Measurements from ENCODE around the gene LMO1.

The LMO1 gene

GRCh38 chr11:8207080-8208000, 56.3 kb downstream of the LMO1 start:
- H3K27me3 ChIP-seq (ENCODE audit: control insufficient read depth, insufficient read depth, low read length), result no peaks in the 10 kb centered on the region
- H3K4me1 ChIP-seq (ENCODE audit: control insufficient read depth, insufficient read depth, low read length), result no peaks in the 10 kb centered on the region
- no peak overlapping the region for H3K4me3 ChIP-seq (ENCODE audit: low read length)
- no peaks in the 10 kb centered on the region for H3K36me3 ChIP-seq (ENCODE audit: control insufficient read depth, insufficient read depth, low read length)
- no peak overlapping the region for H3K27ac ChIP-seq (ENCODE audit: low read depth, low read length)
- H3K9ac ChIP-seq (ENCODE audit: low read length), result no peak overlapping the region

DNA sequence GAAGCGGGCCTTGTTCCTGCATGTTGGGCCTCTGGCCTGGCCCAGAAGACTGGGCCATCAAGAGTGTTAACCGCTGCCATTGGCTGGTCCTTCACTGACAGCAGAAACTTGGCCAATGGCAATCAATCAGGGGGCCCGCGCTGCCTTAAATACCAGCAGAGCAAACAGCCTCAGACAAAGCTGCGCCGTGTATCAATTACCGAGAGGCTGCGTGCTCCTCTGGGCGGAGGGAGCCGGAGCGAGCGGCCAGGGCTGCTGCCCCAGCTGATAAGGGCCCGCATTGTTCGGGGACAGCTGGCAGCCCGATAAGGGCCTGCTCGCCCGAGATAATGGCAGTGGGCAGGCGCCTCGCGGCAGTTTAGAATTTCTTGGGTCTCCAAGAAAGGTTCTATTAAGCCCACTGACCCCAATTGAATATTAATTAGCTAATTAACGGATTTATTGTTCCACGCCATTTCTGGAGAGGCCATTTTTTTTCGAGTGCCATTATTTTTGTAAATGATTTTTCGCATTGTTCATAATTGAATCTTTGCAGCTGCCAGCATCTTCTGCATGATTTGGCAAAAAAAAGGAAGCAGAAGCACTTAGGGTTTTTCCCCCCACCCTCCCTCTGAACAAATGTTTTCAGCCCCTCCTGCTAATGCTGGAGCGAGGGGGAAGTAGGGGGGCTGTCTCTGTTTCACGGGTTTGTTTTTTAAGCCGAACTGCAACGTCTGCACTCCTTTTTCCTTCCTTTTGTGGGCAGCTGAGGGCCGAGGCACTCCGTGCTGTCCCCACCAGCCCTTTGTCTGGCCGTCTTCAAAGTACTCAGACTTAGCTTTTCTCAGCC, 57.2 kb downstream of the LMO1 start:
- H3K4me3 ChIP-seq (ENCODE audit: low read length), result no peak overlapping the region
- no peaks in the 10 kb centered on the region for H3K4me1 ChIP-seq (ENCODE audit: control insufficient read depth, insufficient read depth, low read length)
- H3K36me3 ChIP-seq (ENCODE audit: control insufficient read depth, insufficient read depth, low read length), result no peaks in the 10 kb centered on the region
- H3K27ac ChIP-seq (ENCODE audit: low read depth, low read length), result no peak overlapping the region
- no peak overlapping the region for H3K9ac ChIP-seq (ENCODE audit: low read length)
- H3K27me3 ChIP-seq (ENCODE audit: control insufficient read depth, insufficient read depth, low read length), result no peaks in the 10 kb centered on the region

GRCh38 chr11:8205566-8205965, 58.1 kb downstream of the LMO1 start:
- H3K36me3 ChIP-seq (ENCODE audit: control insufficient read depth, insufficient read depth, low read length), result no peaks in the 10 kb centered on the region
- H3K9ac ChIP-seq (ENCODE audit: low read length), result no peak overlapping the region

DNA sequence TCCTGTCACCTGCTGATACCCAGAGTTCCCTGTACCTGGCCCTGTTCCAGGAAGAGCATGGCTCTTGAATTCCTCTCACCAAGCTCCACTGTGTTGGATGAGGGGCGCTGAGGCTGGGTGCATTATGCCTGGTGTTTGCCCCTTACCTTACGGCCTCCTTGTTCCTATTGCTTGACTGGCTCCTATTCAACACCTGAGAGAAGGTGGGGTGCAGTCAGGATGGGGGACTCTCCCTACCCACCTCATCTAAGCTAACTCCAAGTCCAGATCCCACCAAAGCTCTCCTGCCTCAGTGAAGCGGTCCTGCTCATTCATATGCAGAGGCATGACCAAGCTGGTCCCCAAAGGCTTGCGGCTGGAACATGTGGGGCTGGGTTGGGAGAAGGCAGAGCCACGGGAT, 59.1 kb downstream of the LMO1 start:
- Histone ChIP-seq H3K36me3 (ENCODE audit: control insufficient read depth, insufficient read depth, low read length) (no peaks in the 10 kb centered on the region), H3K4me3 (ENCODE audit: low read length) (no peak overlapping the region), H3K27ac (ENCODE audit: low read depth, low read length) (no peak overlapping the region), H3K27me3 (ENCODE audit: control insufficient read depth, insufficient read depth, low read length) (no peaks in the 10 kb centered on the region), H3K9ac (ENCODE audit: low read length) (no peak overlapping the region), H3K4me1 (ENCODE audit: control insufficient read depth, insufficient read depth, low read length) (no peaks in the 10 kb centered on the region)

More at GRCh38 chr11:8205566-8205965, 58.1 kb downstream of the LMO1 start:
- Histone ChIP-seq H3K4me3 (ENCODE audit: low read length) (no peak overlapping the region), H3K27me3 (ENCODE audit: control insufficient read depth, insufficient read depth, low read length) (no peaks in the 10 kb centered on the region), H3K4me1 (ENCODE audit: control insufficient read depth, insufficient read depth, low read length) (no peaks in the 10 kb centered on the region), H3K27ac (ENCODE audit: low read depth, low read length) (no peak overlapping the region)

DNA sequence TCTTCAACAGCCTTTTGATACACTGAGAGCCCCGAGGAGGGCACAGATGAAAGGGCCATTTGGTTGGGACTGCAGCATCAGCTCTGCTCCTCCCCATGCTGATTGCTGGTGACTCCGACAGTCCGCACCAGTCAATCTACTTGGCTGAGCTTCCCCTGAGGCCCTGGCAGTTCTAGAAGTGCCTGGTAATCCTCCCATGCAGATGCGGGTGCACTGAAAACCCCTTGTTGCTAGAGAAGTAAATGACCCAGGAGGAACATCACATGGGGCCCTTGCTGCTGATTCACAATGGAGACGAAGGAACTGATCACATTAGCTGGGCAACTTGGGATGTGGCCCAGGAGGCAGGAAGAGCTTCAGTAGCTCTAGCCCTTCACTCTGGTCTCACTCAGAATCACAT, 59.7 kb downstream of the LMO1 start:
- H3K36me3 ChIP-seq (ENCODE audit: control insufficient read depth, insufficient read depth, low read length), result no peaks in the 10 kb centered on the region
- H3K27ac ChIP-seq (ENCODE audit: low read depth, low read length), result no peak overlapping the region
- no peak overlapping the region for H3K4me3 ChIP-seq (ENCODE audit: low read length)
- H3K9ac ChIP-seq (ENCODE audit: low read length), result no peak overlapping the region
- no peaks in the 10 kb centered on the region for H3K4me1 ChIP-seq (ENCODE audit: control insufficient read depth, insufficient read depth, low read length)
- no peaks in the 10 kb centered on the region for H3K27me3 ChIP-seq (ENCODE audit: control insufficient read depth, insufficient read depth, low read length)

GRCh38 chr11:8203414-8203715, 60.3 kb downstream of the LMO1 start:
- Histone ChIP-seq H3K36me3 (ENCODE audit: control insufficient read depth, insufficient read depth, low read length) (no peaks in the 10 kb centered on the region), H3K4me3 (ENCODE audit: low read length) (no peak overlapping the region), H3K4me1 (ENCODE audit: control insufficient read depth, insufficient read depth, low read length) (no peaks in the 10 kb centered on the region), H3K27me3 (ENCODE audit: control insufficient read depth, insufficient read depth, low read length) (no peaks in the 10 kb centered on the region), H3K27ac (ENCODE audit: low read depth, low read length) (no peak overlapping the region), H3K9ac (ENCODE audit: low read length) (no peak overlapping the region)

DNA sequence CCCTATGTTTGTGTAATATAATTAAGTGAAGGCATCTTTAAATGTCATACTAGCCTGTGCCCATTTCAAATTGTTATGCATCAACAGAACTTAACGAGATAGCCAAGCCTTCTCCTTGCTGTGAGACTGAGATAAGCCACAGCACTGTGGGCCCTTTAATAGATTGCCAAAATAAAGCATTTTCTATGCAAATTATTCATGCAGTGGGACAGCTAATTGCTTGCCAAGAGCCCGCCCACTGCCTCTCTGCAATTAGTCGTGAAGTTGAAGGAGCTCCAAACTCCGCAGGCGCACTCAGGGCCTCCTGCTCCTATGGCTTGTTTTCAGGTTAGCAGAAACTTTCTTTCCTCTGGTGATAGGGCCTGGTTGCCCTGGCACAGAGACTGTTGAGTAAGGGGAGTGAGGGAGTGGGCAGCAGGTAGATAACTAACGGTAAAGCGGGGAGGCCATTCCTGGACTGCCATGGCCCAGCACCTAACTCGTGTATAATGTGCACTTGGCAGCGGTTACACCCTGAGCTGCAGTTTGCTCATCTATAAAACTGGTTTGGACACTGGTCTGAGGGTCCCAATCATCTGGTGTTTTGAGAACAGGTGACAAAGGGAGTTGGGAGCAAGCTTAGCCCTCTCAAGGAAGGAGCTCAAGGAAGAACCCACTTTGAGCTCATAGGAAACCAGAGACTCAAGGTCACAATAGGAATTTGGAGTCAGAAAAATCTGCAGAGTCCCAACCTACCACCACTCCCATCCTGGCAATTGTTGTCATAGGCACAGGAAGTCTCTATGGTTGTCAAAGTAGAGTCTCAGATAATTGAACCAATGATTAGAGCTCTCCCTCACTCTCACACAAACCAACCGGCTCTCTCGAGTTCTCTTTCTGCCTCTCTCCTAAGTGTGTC, 60.9 kb downstream of the LMO1 start:
- Histone ChIP-seq H3K4me1 (ENCODE audit: control insufficient read depth, insufficient read depth, low read length) (no peaks in the 10 kb centered on the region), H3K27ac (ENCODE audit: low read depth, low read length) (no peak overlapping the region), H3K4me3 (ENCODE audit: low read length) (no peak overlapping the region)

DNA sequence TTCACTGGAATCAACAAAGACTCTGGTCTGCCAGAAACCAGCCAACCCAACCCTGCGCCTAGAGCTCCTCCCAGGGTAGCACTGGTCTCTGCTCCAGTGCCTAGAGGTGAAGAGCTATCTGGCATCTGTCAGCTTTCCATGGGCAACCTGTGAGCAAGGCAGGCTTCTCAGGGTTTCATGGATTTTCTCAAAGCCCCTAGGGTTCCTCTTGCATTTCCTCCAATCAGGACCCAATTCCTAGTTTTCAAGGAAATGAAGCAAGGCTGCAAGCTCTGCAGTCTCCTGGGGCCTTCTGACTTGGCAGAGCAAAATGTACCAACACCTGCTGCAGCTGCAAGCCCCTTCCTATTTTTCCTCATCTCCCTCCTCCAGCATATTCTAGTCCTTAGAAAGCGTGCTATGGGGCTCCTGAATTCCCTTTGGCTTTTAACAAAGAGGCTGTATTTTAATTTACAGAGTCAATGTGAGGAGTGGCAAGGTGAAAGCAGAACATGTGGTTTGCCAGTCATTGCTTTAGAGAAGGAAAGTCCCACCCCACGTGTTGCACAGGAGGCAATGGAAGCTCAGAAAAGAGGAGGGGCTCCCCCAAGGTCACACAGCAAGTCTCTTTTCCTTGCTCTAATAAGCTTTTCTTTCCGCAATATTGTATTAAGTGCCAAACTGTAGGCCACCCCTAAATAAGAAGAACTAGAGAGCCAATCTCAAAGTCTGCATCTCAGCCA, 61.9 kb downstream of the LMO1 start:
- H3K27me3 ChIP-seq (ENCODE audit: control insufficient read depth, insufficient read depth, low read length), result no peaks in the 10 kb centered on the region
- H3K9ac ChIP-seq (ENCODE audit: low read length), result no peak overlapping the region
- no peak overlapping the region for H3K27ac ChIP-seq (ENCODE audit: low read depth, low read length)
- H3K4me3 ChIP-seq (ENCODE audit: low read length), result no peak overlapping the region
- no peaks in the 10 kb centered on the region for H3K36me3 ChIP-seq (ENCODE audit: control insufficient read depth, insufficient read depth, low read length)
- H3K4me1 ChIP-seq (ENCODE audit: control insufficient read depth, insufficient read depth, low read length), result no peaks in the 10 kb centered on the region

More for the DNA sequence above, 60.9 kb downstream of the LMO1 start:
- no peaks in the 10 kb centered on the region for H3K36me3 ChIP-seq (ENCODE audit: control insufficient read depth, insufficient read depth, low read length)
- H3K27me3 ChIP-seq (ENCODE audit: control insufficient read depth, insufficient read depth, low read length), result no peaks in the 10 kb centered on the region
- H3K9ac ChIP-seq (ENCODE audit: low read length), result no peak overlapping the region

- no peak overlapping the region for H3K4me3 ChIP-seq (ENCODE audit: low read length)
- no peaks in the 10 kb centered on the region for H3K4me1 ChIP-seq (ENCODE audit: control insufficient read depth, insufficient read depth, low read length)
- no peak overlapping the region for H3K27ac ChIP-seq (ENCODE audit: low read depth, low read length)
- H3K36me3 ChIP-seq (ENCODE audit: control insufficient read depth, insufficient read depth, low read length), result no peaks in the 10 kb centered on the region
- H3K9ac ChIP-seq (ENCODE audit: low read length), result no peak overlapping the region
- no peaks in the 10 kb centered on the region for H3K27me3 ChIP-seq (ENCODE audit: control insufficient read depth, insufficient read depth, low read length)
Observed at GRCh38 chr11:8199676-8200075, 64.0 kb downstream of the LMO1 start.

DNA sequence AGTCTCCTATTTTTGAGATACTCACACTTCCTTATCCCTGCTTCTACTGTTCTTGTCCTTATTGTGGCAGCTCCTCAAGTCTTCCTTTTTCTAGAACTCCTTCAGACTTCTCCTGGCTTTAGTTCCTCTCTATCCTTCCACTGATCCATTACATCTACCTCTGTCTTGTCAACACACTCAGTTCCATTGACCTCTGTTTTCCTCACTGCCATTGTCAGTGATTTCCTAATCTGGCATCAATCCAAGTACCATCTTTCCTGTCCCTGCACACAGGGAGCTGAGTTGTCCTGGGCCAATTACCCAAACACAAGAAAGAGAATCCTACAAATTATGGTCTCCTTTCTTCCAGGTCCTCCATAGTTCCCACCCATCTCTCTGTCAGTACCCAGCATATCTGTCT, 66.9 kb downstream of the LMO1 start:
- Histone ChIP-seq H3K27me3 (ENCODE audit: control insufficient read depth, insufficient read depth, low read length) (no peaks in the 10 kb centered on the region), H3K27ac (ENCODE audit: low read depth, low read length) (no peak overlapping the region), H3K9ac (ENCODE audit: low read length) (no peak overlapping the region), H3K4me1 (ENCODE audit: control insufficient read depth, insufficient read depth, low read length) (no peaks in the 10 kb centered on the region), H3K4me3 (ENCODE audit: low read length) (no peak overlapping the region), H3K36me3 (ENCODE audit: control insufficient read depth, insufficient read depth, low read length) (no peaks in the 10 kb centered on the region)

DNA sequence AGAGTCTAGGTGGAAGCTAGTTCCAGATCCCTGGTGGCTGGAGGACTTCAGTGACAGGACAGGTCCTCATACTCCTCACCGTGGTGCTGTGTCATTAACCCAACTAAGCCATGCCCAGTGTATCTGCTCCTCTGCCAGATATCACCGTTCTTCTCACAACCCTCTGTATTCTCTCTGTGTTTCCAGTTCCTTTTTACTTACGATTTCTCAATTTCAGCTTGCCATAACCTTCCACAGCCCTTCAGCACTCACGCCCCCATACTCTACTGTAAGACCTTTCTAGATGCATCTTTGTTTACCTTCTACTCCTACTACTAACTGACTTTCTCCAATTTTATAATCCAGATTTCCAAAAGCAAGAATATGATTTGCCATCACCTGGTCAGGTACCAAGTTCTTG, 68.7 kb downstream of the LMO1 start:
- Histone ChIP-seq H3K27me3 (ENCODE audit: control insufficient read depth, insufficient read depth, low read length) (no peaks in the 10 kb centered on the region), H3K36me3 (ENCODE audit: control insufficient read depth, insufficient read depth, low read length) (no peaks in the 10 kb centered on the region)

GRCh38 chr11:8192896-8193209, 70.8 kb downstream of the LMO1 start:
- no peaks in the 10 kb centered on the region for H3K36me3 ChIP-seq (ENCODE audit: control insufficient read depth, insufficient read depth, low read length)
- no peak overlapping the region for H3K27ac ChIP-seq (ENCODE audit: low read depth, low read length)
- H3K27me3 ChIP-seq (ENCODE audit: control insufficient read depth, insufficient read depth, low read length), result no peaks in the 10 kb centered on the region
- no peak overlapping the region for H3K4me3 ChIP-seq (ENCODE audit: low read length)
- no peak overlapping the region for H3K9ac ChIP-seq (ENCODE audit: low read length)
- H3K4me1 ChIP-seq (ENCODE audit: control insufficient read depth, insufficient read depth, low read length), result no peaks in the 10 kb centered on the region

More for the DNA sequence above, 68.7 kb downstream of the LMO1 start:
- Histone ChIP-seq H3K27ac (ENCODE audit: low read depth, low read length) (no peak overlapping the region), H3K4me3 (ENCODE audit: low read length) (no peak overlapping the region), H3K9ac (ENCODE audit: low read length) (no peak overlapping the region), H3K4me1 (ENCODE audit: control insufficient read depth, insufficient read depth, low read length) (no peaks in the 10 kb centered on the region)

Data from rectal smooth muscle tissue (tissue), 1 donor.